LNCAP (cell line): ENCODE measurements around the gene FOXI1.

Experiments
- TF ChIP-seq, protein P1 (sequence below): fragments of 450-650 bp; IDR thresholded peaks from 2 replicates; pipeline ENCODE4 v1.5.1; 2017; ENCODE audit warnings: mild to moderate bottlenecking

The FOXI1 gene

GRCh38 chr5:170108266-170108785 is 2.6 kb downstream of the FOXI1 start:
- TF ChIP-seq, protein P1, sequence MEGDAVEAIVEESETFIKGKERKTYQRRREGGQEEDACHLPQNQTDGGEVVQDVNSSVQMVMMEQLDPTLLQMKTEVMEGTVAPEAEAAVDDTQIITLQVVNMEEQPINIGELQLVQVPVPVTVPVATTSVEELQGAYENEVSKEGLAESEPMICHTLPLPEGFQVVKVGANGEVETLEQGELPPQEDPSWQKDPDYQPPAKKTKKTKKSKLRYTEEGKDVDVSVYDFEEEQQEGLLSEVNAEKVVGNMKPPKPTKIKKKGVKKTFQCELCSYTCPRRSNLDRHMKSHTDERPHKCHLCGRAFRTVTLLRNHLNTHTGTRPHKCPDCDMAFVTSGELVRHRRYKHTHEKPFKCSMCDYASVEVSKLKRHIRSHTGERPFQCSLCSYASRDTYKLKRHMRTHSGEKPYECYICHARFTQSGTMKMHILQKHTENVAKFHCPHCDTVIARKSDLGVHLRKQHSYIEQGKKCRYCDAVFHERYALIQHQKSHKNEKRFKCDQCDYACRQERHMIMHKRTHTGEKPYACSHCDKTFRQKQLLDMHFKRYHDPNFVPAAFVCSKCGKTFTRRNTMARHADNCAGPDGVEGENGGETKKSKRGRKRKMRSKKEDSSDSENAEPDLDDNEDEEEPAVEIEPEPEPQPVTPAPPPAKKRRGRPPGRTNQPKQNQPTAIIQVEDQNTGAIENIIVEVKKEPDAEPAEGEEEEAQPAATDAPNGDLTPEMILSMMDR: no peak

DNA sequence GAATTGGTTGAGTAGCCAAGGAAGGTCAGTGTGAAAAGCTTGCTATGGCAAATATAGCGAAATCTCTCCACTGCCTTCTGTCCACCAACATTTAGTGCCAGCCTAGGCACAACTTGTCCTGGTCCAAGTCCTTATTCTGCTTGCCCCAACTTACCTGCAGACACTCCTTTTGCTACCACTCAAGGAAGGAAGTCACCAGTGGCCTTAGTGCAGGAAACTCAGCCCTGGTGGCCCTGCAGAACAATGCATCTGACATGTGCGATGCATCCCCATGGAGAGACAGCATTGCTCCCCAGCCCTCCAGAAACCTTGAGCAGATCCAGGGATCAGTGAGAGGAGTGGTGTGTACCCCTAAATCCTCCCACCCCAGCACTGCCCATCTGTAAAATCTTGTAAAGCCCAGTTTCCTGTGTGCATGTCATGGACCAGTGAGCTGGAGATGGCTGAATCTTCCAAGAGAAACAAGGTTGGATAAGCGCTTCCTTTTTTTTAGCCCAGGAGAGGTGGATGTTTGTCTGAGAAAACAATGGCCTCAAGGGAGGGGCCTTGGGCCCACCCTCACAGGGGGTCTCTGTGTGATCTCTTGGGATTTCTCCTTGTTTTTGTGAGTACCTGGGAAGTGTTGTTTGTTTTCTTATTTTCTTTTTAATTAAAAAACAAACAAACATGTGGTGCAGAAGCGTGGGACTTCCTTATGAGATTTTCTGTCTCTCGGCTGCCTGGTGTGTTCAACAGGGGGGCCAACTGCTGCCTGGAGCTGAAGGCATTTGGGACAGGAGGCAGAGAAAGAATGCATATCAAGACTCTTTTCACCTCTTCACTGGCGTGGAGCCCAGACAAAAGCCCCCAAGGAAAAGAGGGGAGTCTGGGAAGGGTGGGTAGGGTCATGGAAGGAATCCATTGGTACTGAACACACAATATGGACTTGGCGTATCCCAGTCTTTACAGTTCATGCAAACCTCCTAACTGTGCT is 3.6 kb downstream of the FOXI1 start:
- TF ChIP-seq, protein P1: no peak

DNA sequence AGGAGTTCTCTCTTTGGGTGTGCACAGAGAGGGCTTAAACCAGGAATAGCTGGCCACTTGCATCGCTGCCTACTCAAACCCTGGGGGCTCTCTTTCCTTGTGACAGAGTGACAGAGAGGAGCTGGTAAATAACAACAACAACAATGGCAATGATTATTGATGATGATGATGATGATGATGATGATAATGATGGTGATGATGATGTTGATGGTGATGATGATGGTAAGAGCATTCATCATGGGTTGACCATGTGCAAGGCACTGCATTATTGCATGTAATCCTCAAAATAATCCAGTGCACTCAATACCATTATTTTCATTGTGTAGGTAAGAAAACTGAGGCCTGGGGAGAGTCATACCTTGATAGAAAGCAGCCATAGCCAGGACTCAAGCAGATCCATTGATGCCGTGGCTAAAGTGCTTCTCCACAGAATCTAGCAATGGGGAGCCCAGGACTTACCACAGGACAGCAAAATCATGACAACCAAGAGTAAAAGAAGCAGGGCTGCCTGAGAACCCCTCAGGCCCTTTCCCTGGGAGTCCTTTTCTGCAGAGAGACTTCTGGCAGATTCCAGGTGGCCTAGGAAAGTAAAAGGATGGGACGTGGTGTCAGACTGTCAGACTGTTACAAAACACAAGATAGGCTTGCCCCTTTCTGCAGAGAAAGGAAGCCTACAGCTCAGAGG is 4.8 kb downstream of the FOXI1 start:
- TF ChIP-seq, protein P1: no peak

DNA sequence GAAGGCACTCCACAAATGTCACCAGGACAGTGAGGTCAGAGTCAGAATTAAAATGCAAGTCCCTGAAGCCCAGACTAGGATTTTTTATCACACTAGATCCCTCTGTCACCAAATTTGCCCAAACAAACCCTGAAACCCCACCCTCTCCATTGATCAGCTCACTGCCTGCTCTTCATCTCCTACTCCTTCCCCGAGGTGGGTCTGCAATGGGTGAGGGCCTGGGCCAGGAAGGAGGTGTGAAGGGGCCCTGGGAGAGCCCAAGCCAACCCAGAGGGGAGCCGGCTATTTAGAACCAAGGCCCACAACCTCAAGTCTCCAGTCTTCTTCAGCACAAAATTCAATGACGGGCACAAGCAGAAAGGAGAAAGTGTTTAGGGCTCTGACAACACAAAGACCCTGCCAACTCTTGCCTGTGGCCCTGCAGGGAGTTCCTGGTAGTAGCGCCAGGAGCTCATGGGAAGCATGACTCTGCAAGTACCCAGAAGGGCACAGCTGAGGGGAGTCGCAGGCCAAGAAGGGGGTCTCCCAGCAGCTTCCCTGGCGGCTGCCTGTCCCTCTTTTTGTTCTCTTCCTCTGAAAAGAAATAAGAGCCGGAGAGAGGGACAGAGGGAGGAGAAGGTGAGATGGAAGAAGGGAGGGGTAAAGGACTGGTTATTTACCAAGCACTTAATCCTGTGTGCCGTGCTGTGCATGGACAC is 5.5 kb downstream of the FOXI1 start:
- TF ChIP-seq, protein P1: no peak

DNA sequence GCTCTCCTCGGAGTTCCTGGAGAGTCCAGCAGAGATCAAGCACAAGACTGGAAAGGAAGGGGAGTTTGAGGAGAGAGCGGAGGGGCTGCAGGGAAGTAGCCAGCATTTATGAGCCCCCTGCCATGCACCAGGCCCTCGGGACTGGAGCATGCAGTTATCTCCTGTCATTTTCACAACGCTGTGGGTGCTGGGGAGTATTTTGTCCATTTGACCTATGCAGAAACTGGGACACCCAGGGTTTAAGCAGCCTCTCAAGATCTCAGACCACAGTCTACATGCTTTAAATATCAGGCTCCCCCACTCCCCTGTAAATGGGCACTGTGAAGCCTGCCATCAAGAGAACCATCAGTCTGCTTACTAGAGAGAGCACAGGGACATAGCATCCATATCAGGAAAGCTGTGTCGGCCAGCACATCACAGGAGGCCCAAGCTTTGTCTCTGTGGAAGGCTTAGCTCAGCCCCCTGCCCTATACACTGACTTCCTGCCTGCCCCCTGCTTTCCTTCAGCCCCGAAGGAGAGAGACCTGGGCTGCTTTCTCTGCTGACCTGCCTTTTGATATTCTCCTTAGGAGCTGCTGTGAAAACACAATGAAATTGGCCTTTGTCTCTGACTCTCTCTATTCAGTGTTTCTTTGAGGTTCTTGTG is 7.3 kb downstream of the FOXI1 start:
- TF ChIP-seq, protein P1: no peak

DNA sequence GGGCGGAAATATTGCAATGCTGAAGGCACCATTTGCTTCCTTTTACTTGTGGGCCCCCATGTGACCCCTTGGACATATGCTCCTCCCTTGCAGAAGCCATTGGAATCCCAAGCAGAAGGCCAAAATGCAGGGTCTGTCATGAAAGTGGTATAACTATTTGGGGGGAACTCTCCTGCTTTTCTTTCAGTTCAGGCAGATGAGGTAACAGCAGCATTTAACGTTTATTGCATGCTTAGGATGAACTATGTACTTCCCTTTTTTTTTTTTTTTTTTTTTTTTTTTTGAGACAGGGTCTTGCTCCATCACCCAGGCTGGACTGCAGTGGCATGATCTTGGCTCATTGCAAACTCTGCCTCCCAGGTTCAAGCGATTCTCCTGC is 7.8 kb downstream of the FOXI1 start:
- TF ChIP-seq, protein P1: no peak

DNA sequence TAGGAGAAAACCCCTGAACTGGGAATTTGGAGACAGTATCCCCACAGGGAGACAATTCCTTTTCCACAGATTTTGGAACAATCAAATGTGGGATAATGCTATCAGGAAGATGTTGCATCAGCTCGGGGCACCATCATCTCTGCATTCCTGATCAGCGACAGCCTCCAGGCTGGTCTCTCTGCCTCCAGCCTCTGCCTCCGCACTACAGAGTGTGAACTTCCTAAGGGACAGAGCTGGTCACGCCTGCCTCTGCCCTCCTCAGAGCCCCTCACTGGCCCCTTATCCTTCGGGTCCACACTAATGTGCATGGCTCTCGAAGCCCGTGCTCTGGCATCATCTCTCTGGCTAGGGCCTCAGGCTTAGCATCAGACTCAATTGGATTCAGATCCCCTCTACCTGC is 8.6 kb downstream of the FOXI1 start:
- TF ChIP-seq, protein P1: no peak
